Measurements from ENCODE around the gene XPC. TPM values are rescaled to one million over a fixed set of nuclear protein-coding genes. Genes with fewer than 3 reads are reported as not detected.
A peak's percentile ranks its signal among the peaks of the same experiment; 100 is the strongest.

Gene XPC
- total and polyA plus RNA-seq, 5 donors from 2014 or later: 31.3 to 75.5 (median 41.0) TPM

- H3K27ac ChIP-seq (ENCODE audit: insufficient read depth, low read length, poor library complexity, severe bottlenecking): no peak overlapping the region
- ATAC-seq (ENCODE audit: low read depth in 2 of 2) (no peak), DNase-seq (no peak)
- H3K27me3 ChIP-seq (ENCODE audit: control insufficient read depth, insufficient read depth, low read length): peaks cover 4% of the 10 kb centered on the region
- no peaks in the 10 kb centered on the region for H3K4me1 ChIP-seq (ENCODE audit: control insufficient read depth, insufficient read depth, low read length, poor library complexity, severe bottlenecking)
- no peak overlapping the region for H3K4me3 ChIP-seq (ENCODE audit: low read depth, low read length)
- Mint-ChIP-seq H3K27me3 (peaks cover 26% of the 10 kb centered on the region), H3K9me3 (peaks cover 0 to 21% (median 3%) of the 10 kb centered on the region in 7 donors), H3K4me3 (no peak overlapping the region), H3K4me1 (no peaks in the 10 kb centered on the region), H3K36me3 (no peaks in the 10 kb centered on the region), H3K27ac (no peak overlapping the region)
- no peaks in the 10 kb centered on the region for H3K36me3 ChIP-seq (ENCODE audit: control insufficient read depth, insufficient read depth, low read length)
- H3K9me3 ChIP-seq (ENCODE audit: control insufficient read depth in 2 of 2, low read length in 2 of 2): peaks cover 0 to 5% of the 10 kb centered on the region in 2 experiments
These were observed 44.1 kb upstream of the XPC start for GRCh38 chr3:14222457-14222856.

GRCh38 chr3:14221902-14222301, 43.5 kb upstream of the XPC start:
- peaks cover 4% of the 10 kb centered on the region for H3K27me3 ChIP-seq (ENCODE audit: control insufficient read depth, insufficient read depth, low read length)
- no peak overlapping the region for H3K4me3 ChIP-seq (ENCODE audit: low read depth, low read length)
- H3K4me1 ChIP-seq (ENCODE audit: control insufficient read depth, insufficient read depth, low read length, poor library complexity, severe bottlenecking): no peaks in the 10 kb centered on the region
- Mint-ChIP-seq H3K4me3 (no peak overlapping the region), H3K4me1 (no peaks in the 10 kb centered on the region), H3K36me3 (no peaks in the 10 kb centered on the region), H3K27me3 (peaks cover 26% of the 10 kb centered on the region), H3K27ac (peak overlapping the region in 1 of 3 donors; percentile 43), H3K9me3 (peaks cover 0 to 21% (median 3%) of the 10 kb centered on the region in 7 donors)
- no peaks in the 10 kb centered on the region for H3K36me3 ChIP-seq (ENCODE audit: control insufficient read depth, insufficient read depth, low read length)
- peaks cover 0 to 5% of the 10 kb centered on the region in 2 experiments for H3K9me3 ChIP-seq (ENCODE audit: control insufficient read depth in 2 of 2, low read length in 2 of 2)
- no peak overlapping the region for H3K27ac ChIP-seq (ENCODE audit: insufficient read depth, low read length, poor library complexity, severe bottlenecking)
- DNase-seq (no peak), ATAC-seq (ENCODE audit: low read depth in 2 of 2) (no peak)

DNA sequence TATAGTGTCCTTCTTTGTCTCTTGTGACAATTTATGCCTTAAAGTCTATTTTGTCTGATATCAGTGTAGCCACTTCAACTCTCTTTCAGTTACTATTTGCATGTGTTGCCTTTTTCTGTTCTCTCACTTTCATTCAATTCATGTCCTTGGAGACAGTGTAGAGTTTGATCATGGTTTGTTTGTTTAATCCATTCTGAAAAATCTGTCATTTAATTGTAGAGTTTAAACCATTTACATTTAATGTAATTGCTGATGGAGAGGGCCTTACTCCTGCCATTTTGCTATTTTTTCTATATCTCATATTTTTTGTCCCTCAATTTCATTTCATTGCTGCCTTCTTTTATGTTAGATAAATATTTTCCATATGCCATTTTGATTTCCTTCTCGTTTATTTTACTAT, 42.5 kb upstream of the XPC start:
- no peak for ATAC-seq (ENCODE audit: low read depth in 2 of 2)
- no peak overlapping the region for H3K27ac Mint-ChIP-seq
- H3K36me3 ChIP-seq (ENCODE audit: control insufficient read depth, insufficient read depth, low read length): no peaks in the 10 kb centered on the region
- no peak overlapping the region for H3K4me3 ChIP-seq (ENCODE audit: low read depth, low read length)
- H3K36me3 Mint-ChIP-seq: no peaks in the 10 kb centered on the region
- DNase-seq: no peak
- peaks cover 26% of the 10 kb centered on the region for H3K27me3 Mint-ChIP-seq
- peaks cover 2% of the 10 kb centered on the region for H3K27me3 ChIP-seq (ENCODE audit: control insufficient read depth, insufficient read depth, low read length)
- H3K9me3 ChIP-seq (ENCODE audit: control insufficient read depth in 2 of 2, low read length in 2 of 2): peaks cover 0 to 5% of the 10 kb centered on the region in 2 experiments
- no peak overlapping the region for H3K27ac ChIP-seq (ENCODE audit: insufficient read depth, low read length, poor library complexity, severe bottlenecking)
- H3K4me1 Mint-ChIP-seq: no peaks in the 10 kb centered on the region
- peaks cover 0 to 21% (median 3%) of the 10 kb centered on the region in 7 donors for H3K9me3 Mint-ChIP-seq
- no peak overlapping the region for H3K4me3 Mint-ChIP-seq
- no peaks in the 10 kb centered on the region for H3K4me1 ChIP-seq (ENCODE audit: control insufficient read depth, insufficient read depth, low read length, poor library complexity, severe bottlenecking)

- H3K36me3 Mint-ChIP-seq: no peaks in the 10 kb centered on the region
These were observed 40.0 kb upstream of the XPC start for GRCh38 chr3:14218355-14218754.

GRCh38 chr3:14216257-14217048, 38.1 kb upstream of the XPC start:
- H3K27me3 ChIP-seq (ENCODE audit: control insufficient read depth, insufficient read depth, low read length): no peaks in the 10 kb centered on the region
- H3K4me3 ChIP-seq (ENCODE audit: low read depth, low read length): peak overlapping the region; percentile 28
- ATAC-seq (ENCODE audit: low read depth in 2 of 2): peak; percentile 50 to 91
- Mint-ChIP-seq H3K27ac (peak overlapping the region; percentile 21 to 93 (median 83)), H3K4me3 (peak overlapping the region in 2 of 4 donors; percentile 76 to 97), H3K27me3 (peaks cover 14% of the 10 kb centered on the region), H3K36me3 (no peaks in the 10 kb centered on the region), H3K9me3 (peaks cover 0 to 8% (median 3%) of the 10 kb centered on the region in 7 donors), H3K4me1 (no peaks in the 10 kb centered on the region)
- H3K27ac ChIP-seq (ENCODE audit: insufficient read depth, low read length, poor library complexity, severe bottlenecking): peak overlapping the region; percentile 2
- no peaks in the 10 kb centered on the region for H3K4me1 ChIP-seq (ENCODE audit: control insufficient read depth, insufficient read depth, low read length, poor library complexity, severe bottlenecking)
- H3K36me3 ChIP-seq (ENCODE audit: control insufficient read depth, insufficient read depth, low read length): no peaks in the 10 kb centered on the region
- DNase-seq: peak; percentile 28 to 71 (median 57)
- peaks cover 0 to 5% of the 10 kb centered on the region in 2 experiments for H3K9me3 ChIP-seq (ENCODE audit: control insufficient read depth in 2 of 2, low read length in 2 of 2)

More at GRCh38 chr3:14218355-14218754, 40.0 kb upstream of the XPC start:
- Histone ChIP-seq H3K4me1 (ENCODE audit: control insufficient read depth, insufficient read depth, low read length, poor library complexity, severe bottlenecking) (no peaks in the 10 kb centered on the region), H3K36me3 (ENCODE audit: control insufficient read depth, insufficient read depth, low read length) (no peaks in the 10 kb centered on the region), H3K27me3 (ENCODE audit: control insufficient read depth, insufficient read depth, low read length) (no peaks in the 10 kb centered on the region), H3K9me3 (ENCODE audit: control insufficient read depth in 2 of 2, low read length in 2 of 2) (peaks cover 0 to 5% of the 10 kb centered on the region in 2 experiments), H3K4me3 (ENCODE audit: low read depth, low read length) (no peak overlapping the region), H3K27ac (ENCODE audit: insufficient read depth, low read length, poor library complexity, severe bottlenecking) (no peak overlapping the region)
- DNase-seq (no peak), ATAC-seq (ENCODE audit: low read depth in 2 of 2) (no peak)
- Mint-ChIP-seq H3K4me3 (peak overlapping the region in 1 of 4 donors; percentile 55), H3K27me3 (peaks cover 17% of the 10 kb centered on the region), H3K4me1 (no peaks in the 10 kb centered on the region), H3K27ac (no peak overlapping the region), H3K9me3 (peaks cover 0 to 21% (median 3%) of the 10 kb centered on the region in 7 donors)

- ATAC-seq (ENCODE audit: low read depth in 2 of 2): no peak
- DNase-seq: no peak
- Histone ChIP-seq H3K27me3 (ENCODE audit: control insufficient read depth, insufficient read depth, low read length) (no peaks in the 10 kb centered on the region), H3K4me3 (ENCODE audit: low read depth, low read length) (no peak overlapping the region), H3K36me3 (ENCODE audit: control insufficient read depth, insufficient read depth, low read length) (no peaks in the 10 kb centered on the region), H3K27ac (ENCODE audit: insufficient read depth, low read length, poor library complexity, severe bottlenecking) (no peak overlapping the region), H3K9me3 (ENCODE audit: control insufficient read depth in 2 of 2, low read length in 2 of 2) (no peaks in the 10 kb centered on the region), H3K4me1 (ENCODE audit: control insufficient read depth, insufficient read depth, low read length, poor library complexity, severe bottlenecking) (no peaks in the 10 kb centered on the region)
- no peaks in the 10 kb centered on the region for H3K27me3 Mint-ChIP-seq
- H3K4me1 Mint-ChIP-seq: no peaks in the 10 kb centered on the region
- H3K4me3 Mint-ChIP-seq: no peak overlapping the region
- H3K9me3 Mint-ChIP-seq: peaks cover 0 to 1% (median 0%) of the 10 kb centered on the region in 7 donors
- no peaks in the 10 kb centered on the region for H3K36me3 Mint-ChIP-seq
- H3K27ac Mint-ChIP-seq: no peak overlapping the region
These were observed 36.4 kb upstream of the XPC start for GRCh38 chr3:14214764-14215163.

DNA sequence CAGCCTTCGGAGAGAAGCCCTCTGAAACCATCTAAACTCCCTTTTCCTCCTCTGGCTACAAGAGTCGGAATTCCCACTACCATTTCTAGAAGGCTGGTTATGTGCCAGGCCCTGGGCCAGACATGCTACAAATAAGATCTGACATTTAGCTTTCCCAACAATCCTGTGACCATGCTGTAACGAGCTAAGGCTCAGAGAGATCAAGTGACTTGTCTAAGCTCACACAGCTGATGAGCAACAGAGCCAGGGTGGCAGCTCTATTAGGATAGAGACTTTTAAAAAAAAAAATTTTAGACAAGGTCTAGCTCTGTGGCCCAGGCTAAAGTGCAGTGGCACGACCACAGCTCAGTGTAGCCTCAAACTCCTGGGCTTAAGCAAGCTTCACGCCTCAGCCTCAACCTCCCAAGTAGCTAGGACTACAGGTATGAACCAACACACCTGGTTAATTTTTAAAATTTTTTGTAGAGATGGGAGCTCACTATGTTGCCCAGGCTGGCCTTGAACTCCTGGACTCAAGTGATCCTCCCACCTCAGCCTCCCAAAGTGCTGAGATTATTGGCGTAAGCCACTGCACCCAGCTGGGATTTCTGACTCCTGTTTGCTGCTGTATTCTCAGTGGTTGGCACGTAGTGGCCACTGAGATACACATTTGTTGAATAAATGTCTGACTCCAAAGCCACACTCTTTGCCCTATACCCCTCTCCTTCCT, 34.8 kb upstream of the XPC start:
- ATAC-seq (ENCODE audit: low read depth in 2 of 2) (no peak), DNase-seq (no peak)
- H3K36me3 Mint-ChIP-seq: no peaks in the 10 kb centered on the region
- no peaks in the 10 kb centered on the region for H3K36me3 ChIP-seq (ENCODE audit: control insufficient read depth, insufficient read depth, low read length)
- H3K9me3 Mint-ChIP-seq: no peaks in the 10 kb centered on the region
- H3K9me3 ChIP-seq (ENCODE audit: control insufficient read depth in 2 of 2, low read length in 2 of 2): no peaks in the 10 kb centered on the region
- no peaks in the 10 kb centered on the region for H3K4me1 Mint-ChIP-seq
- no peaks in the 10 kb centered on the region for H3K27me3 ChIP-seq (ENCODE audit: control insufficient read depth, insufficient read depth, low read length)
- no peak overlapping the region for H3K4me3 ChIP-seq (ENCODE audit: low read depth, low read length)
- peak overlapping the region in 1 of 4 donors; percentile 33 for H3K4me3 Mint-ChIP-seq
- no peaks in the 10 kb centered on the region for H3K4me1 ChIP-seq (ENCODE audit: control insufficient read depth, insufficient read depth, low read length, poor library complexity, severe bottlenecking)
- no peak overlapping the region for H3K27ac ChIP-seq (ENCODE audit: insufficient read depth, low read length, poor library complexity, severe bottlenecking)
- H3K27me3 Mint-ChIP-seq: peaks cover 6% of the 10 kb centered on the region
- no peak overlapping the region for H3K27ac Mint-ChIP-seq
